ENCODE results near the gene DNAJC11.
"Not testable (repeated sequence)": the region's sequence is repeated elsewhere in the genome, so short reads cannot be mapped to it uniquely, and the experiment has no call there.

DNAJC11 gene

GRCh38 chr1:6623269-6623965 lies 78.2 kb downstream of the DNAJC11 start:
- DNase-seq (ENCODE audit: low spot score): no peak

GRCh38 chr1:6622396-6623152 lies 79.0 kb downstream of the DNAJC11 start:
- DNase-seq (ENCODE audit: low spot score): no peak

DNA sequence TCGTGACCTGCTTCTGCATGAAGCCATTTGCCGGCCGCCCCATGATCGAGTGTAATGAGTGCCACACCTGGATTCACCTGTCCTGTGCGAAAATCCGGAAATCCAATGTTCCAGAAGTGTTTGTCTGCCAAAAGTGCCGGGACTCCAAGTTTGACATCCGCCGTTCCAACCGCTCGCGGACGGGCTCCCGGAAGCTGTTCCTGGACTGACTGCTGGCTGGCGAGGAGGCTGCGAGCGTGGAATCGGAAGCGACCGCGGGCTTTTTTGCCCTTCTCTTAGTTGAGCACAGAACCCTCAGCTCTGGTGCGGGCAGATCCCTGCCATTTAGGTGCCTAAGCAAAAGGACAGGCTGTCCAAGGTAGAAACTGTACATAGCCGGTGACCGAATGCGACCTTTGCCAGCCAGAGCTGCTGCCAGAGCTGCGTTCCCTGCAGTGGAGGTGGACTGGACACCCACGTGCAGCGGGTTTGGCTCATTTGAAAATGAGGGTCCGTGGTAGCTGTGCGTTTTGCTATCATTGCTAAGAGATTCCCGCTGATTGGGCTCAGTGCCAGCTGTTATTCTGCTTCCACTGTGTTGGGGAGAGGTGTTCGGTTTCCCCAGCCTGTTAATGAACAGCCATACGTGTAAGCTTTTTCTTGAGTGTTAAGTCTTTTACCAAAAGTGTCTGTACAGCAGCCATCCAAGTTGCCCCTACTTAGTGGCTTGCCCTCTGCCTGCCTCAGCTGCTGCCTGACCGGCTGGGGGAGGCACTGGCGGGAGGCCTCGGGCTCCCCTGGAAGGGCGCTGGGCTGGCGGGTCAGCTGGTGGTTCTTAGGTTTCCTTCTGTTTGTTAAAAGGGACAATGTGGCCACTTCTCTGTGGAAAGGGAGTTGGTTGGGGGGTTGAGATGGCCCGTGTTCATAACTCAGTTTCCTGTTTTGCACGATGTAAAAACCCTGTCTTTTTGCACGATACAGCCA lies 79.9 kb downstream of the DNAJC11 start:
- no peak for DNase-seq (ENCODE audit: low spot score)

GRCh38 chr1:6619045-6619444 lies 82.6 kb downstream of the DNAJC11 start:
- DNase-seq (ENCODE audit: low spot score): no peak

DNA sequence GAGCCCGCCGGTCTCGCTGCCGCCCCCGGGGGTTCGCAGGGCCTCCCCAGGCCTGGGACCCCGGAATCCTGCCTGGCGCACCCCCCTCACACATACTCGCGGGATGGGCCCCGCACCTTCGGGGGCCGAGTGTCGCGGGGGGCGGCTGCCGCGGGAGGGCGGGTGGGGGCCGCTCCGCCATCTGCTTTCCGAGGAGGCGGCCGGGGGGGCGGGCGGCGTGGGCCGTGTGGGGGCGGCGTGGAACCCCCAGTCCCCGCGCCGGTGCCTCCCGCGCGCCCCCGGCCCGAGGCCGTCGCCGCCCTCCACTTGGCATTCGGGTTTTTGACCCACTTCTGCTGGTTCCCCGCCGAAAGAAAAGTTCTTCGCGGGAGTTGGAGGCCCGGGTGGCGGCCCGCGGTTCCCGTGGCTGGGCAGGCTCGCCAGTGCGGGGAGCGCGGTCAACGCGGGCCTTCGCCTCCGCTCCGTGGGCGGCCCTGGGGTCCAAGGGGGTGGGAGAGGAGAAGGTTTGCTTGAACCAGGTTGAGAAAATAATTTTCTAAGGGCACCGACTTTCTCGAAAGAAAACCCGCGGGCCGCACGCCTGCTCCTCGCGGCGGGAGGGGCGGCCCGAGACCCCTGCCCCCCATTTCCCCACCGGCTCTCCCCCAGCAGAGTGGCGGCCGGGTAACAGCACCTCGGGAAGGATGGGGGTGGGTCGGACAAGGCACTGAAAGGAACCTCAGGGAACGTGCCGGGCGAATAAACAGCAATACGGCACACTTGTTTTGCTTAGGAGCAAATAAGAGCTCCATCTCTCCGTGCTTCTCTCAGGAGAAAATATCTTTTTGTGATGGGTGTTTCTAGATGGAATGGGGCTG lies 86.5 kb downstream of the DNAJC11 start:
- peak; percentile 34 for DNase-seq (ENCODE audit: low spot score)

DNA sequence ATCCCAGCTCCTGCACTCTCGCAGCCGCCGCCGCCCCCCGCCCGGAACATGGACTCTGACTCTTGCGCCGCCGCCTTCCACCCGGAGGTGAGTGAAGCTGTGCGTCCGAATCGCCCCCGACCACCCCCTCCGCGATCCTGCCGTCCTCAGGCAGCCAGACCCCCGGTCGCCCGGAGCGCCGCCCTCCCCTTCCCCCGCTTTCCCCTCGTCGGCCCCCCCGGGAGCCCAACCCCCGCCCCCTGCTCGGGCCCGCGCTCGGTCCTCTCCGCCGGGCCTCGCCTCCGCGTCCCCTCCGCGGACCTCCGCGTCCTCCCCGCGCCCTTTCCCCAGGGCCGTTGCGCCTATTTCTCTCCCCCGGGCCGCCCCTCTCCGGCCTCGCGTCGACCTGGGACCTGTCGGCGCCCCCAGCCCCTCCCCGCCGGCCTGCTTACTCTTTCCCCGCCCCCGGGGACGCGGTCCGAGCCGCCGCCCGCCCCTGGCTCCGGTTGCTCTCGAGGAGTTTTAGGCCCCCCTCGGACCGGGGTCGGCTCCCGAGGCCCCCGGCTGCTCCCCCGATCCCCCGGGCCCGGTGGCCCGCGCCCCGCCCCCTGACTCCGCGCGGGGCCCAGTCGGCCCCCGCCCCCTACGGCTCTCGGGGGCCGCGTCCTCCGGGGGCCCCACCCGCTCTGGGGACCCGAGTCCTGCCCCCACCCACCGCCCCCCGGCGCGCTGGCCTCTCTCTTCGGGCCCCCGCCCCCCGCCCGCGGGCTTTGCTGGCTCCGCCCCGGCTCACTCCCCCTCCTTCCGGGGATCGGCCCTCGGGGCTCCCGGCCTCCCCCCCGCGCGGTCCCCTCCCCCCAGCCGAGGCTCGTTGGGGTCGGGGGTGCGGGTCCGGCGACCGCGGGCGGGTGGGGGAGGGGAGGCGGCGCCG lies 87.3 kb downstream of the DNAJC11 start:
- peak; percentile 77 for DNase-seq (ENCODE audit: low spot score)

DNA sequence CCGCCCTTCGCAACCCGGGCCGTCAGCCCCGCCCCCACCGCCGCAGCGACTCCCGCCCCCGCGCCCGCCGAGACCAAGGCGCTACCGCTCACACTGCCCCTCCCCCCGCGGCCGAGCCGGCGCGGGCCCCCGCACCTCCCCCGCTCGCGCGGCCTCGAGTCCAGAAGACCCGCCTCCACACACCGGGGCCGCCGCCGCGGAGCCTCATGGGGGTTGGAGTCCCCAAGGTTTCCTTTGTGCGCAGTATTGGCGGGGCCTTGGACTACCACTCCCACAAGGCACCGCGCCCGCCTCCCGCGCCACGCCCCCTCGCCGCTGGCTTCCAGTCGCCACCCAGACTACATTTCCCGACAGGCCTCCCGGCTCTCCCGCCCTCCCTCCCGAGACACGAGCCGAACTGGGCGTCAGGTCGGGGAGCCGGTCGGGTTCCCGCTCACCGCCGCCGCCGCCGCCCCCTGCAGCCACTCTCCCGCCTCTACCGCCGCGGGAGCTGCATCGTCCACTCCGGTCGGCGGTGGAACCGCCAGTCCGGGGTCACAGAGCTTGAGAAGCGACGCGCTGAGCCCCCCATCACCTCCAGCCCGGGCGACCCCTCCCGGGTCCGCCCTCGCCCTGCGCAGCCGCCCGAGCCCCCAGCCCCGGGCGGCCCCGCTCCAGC lies 88.1 kb downstream of the DNAJC11 start, which contains the start of gene PHF13:
Gene PHF13 (plus strand): TSS at position 371 of the 658 bp plus-strand sequence. CDS start 336 bp downstream, outside the sequence.
- peak; percentile 99 for DNase-seq (ENCODE audit: low spot score)

DNA sequence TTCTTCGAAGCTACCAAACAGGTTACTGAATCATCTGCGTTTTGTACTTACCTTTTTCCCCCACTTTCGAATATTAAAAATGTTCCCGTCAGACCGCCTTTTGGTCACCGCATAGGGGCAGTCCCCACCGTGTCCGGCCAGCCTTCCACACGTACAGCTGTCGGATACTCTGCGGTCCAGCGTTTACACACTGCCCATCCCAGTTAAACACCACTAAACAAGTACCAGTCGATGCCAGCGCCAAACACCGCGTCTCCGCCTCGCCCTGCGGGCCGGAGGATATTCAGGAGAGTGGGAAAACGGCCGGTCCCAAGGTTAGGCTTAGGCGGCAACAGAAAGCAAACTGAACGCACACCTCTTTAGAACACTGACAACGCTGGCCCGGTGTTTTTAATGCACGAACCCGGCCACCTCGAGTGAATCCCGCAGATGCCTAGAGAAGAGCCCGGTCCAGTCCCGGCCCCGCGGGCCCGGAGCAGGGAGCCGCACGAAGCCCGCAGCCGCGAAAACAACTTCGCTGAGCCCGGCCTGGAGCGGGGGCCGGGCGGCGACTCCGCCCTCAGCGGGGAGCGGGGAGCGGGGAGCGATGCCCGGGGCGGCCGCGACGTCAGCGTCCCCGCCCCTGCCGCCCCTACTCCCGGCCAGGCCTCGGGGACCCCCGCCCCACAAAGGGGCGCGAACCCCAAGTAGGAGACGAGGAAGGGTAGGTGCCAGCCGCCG lies 88.8 kb downstream of the DNAJC11 start:
- peak; percentile 86 for DNase-seq (ENCODE audit: low spot score)

DNA sequence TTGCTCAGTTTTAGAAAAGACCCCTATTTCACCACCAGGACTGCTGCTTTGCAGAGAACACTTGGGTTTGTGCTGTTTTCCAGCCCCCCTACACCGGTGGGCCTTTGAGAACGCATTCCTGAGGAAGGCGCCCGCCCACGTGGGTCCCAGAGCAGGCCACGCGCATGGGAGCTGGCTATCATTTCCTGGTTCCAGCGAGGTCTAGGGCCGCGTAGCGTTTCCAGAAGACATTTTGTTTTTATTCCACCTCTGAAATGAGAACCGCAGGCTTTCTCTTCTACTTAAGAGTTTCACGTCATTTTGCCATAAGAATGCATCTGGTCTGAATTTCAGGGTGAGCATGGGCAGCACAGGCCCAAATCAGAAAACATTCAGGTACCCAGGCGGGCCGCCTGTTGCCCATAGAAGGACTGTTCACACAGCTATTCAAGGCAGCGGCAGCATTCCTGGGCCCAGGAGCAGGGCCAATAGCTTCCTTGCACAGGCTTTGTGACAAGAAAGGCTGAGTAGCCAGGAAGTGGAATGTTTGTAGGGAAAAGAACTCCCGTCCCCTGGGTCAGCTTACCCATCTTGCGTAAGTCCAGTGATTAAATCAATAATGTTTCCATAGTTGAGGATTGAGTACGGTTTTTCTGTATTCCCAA lies 97.6 kb downstream of the DNAJC11 start:
- peak; percentile 80 for DNase-seq (ENCODE audit: low spot score)

GRCh38 chr1:6603238-6603914 lies 98.2 kb downstream of the DNAJC11 start:
- DNase-seq (ENCODE audit: low spot score): peak; percentile 57

DNA sequence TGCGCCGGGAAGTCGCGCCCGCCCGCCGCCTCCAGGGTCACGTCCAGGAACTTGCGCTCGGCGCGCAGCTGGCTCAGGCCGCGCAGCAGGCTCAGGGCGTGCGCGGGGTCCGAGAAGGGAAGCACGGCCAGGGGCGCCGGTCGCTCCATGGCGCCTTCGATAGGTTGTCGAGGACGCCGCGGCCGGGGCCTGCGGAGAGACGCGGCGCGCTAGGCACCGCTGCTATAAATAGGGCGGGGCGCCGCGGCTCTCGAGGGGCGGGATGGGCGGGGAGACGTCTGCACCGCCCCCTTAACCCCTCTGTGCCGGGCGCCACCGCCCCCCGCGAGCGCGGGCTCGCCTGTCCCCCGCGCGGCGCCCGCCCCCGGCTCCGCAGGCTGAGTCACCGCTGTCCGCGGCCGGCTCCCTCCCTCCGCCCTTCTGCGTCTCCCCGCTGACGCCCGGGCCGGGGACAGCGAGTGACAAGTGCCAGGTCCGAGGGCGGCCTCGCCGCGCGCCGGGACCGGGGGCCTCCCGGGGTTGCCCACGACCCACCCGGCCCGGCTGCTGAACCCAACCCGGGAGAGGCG lies 98.9 kb downstream of the DNAJC11 start, which contains the start of gene KLHL21:
Gene KLHL21 (minus strand): TSS at position 201 of the 569 bp plus-strand sequence. CDS start 52 bp downstream, at position 149.
- DNase-seq (ENCODE audit: low spot score): peak; percentile 93

- DNase-seq (ENCODE audit: low spot score): peak; percentile 66
Measured at GRCh38 chr1:6601923-6602668, 99.5 kb downstream of the DNAJC11 start.

- DNase-seq (ENCODE audit: low spot score): peak; percentile 91
Measured at GRCh38 chr1:6601049-6601922, 100.3 kb downstream of the DNAJC11 start.

DNA sequence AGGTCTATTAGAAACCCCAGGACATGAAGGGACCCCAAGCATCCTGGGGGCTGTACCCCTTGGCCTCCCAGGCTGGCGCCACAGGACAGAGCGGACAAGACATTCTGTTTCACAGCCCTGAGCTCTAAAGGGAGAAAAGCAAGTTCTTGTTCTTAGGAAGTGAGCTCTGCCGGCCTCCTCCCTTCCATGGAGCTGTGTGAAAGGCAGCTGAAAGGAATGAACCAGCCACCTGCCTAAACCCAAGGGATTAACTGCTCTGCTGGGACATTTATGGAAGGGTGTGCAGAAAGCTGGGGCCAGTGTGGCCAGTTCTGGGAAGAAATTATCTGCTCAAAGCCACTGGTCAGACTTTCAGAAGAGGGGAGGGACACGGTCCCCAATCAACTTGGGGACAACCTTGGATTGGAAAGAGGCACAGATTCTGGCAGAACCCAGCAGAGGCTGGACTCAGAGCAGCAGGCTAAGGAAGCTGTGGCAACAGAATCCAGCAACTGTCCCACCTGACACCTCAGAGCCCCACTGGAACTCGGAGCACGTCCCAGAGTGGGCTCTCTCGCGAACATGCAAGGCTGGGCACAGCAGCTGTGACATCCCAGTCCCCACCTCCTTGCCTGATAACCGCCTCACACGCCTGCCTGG lies 101.1 kb downstream of the DNAJC11 start:
- DNase-seq (ENCODE audit: low spot score): peak; percentile 38

GRCh38 chr1:6599991-6600390 lies 101.6 kb downstream of the DNAJC11 start:
- not testable (repeated sequence) for DNase-seq (ENCODE audit: low spot score)

All from hepatic stellate cell (primary cell).